DOHH2 (cell line): ENCODE results near the gene C1RL.

Experiments used
- EZH2phosphoT487 ChIP-seq: fragments of 200-600 bp; sonication (generic); IDR thresholded peaks from 2 replicates; pipeline ENCODE4 v1.6.1; 2017; ENCODE audit warnings: borderline replicate concordance, mild to moderate bottlenecking, antibody characterized with exemption, low read length, moderate library complexity, mixed read lengths
- TF ChIP-seq, protein P1 (sequence below): fragments of 200-600 bp; sonication (generic); IDR thresholded peaks from one replicate; pipeline ENCODE4 v1.5.1; 2014; ENCODE audit warnings: antibody characterized with exemption, mild to moderate bottlenecking, low read depth, low read length; ENCODE audit not compliant: poor library complexity, severe bottlenecking

DNA sequence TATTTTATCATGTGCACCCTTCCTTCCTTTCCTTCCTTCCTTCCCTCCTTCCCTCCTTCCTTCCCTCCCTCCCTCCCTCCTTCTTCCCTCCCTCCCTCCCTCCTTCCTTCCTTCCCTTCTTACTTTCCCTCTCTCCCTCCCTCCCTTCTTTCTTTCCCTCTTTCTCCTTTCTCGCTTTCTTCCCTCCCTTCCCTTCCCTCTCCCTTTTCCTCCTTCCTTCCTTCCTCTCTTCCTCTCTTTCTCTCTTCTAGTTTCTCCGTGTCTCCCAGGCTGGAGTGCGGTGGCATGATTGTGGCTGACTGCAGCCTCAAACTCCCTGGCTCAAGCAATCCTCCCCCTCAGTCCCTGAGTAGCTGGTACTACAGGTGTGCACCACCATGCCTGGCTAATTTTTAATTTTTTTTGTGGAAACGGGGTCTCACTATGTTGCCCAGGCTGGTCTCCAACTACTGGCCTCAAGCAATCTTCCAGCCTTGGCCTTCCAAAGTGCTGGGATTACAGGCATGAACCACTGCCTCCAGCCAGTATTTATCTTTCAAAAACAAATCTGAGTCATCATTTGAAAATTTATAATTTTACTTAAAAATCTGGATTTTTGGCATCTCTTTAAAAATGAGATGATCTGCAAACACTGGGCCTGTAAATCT is 7.8 kb downstream of the C1RL start:
- TF ChIP-seq, protein P1, sequence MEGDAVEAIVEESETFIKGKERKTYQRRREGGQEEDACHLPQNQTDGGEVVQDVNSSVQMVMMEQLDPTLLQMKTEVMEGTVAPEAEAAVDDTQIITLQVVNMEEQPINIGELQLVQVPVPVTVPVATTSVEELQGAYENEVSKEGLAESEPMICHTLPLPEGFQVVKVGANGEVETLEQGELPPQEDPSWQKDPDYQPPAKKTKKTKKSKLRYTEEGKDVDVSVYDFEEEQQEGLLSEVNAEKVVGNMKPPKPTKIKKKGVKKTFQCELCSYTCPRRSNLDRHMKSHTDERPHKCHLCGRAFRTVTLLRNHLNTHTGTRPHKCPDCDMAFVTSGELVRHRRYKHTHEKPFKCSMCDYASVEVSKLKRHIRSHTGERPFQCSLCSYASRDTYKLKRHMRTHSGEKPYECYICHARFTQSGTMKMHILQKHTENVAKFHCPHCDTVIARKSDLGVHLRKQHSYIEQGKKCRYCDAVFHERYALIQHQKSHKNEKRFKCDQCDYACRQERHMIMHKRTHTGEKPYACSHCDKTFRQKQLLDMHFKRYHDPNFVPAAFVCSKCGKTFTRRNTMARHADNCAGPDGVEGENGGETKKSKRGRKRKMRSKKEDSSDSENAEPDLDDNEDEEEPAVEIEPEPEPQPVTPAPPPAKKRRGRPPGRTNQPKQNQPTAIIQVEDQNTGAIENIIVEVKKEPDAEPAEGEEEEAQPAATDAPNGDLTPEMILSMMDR, result no peak
- TF ChIP-seq EZH2phosphoT487, result no peak
